Muscle layer of colon (tissue), 2 donors: ENCODE measurements around the gene PLCH1.

Experiments
- H3K27ac ChIP-seq: one replicate; pipeline ENCODE4 v1.7.0; 2013; ENCODE audit warnings: low read depth, mild to moderate bottlenecking, low read length, moderate library complexity
- H3K27me3 ChIP-seq, 2 donors: one replicate each; pipeline ENCODE4 v1.7.0; 2013; ENCODE audit warnings: low read length in 2 of 2, mild to moderate bottlenecking in 2 of 2; ENCODE audit not compliant: insufficient read depth in 2 of 2, control insufficient read depth in 1 of 2
- H3K36me3 ChIP-seq: one replicate; pipeline ENCODE4 v1.7.0; 2013; ENCODE audit warnings: mild to moderate bottlenecking, low read length; ENCODE audit not compliant: insufficient read depth
- H3K4me1 ChIP-seq: one replicate; pipeline ENCODE4 v1.7.0; 2013; ENCODE audit warnings: mild to moderate bottlenecking, low read length; ENCODE audit not compliant: insufficient read depth
- H3K4me3 ChIP-seq, 2 donors: one replicate each; pipeline ENCODE4 v1.7.0; 2013; ENCODE audit warnings: low read length in 2 of 2, low read depth in 1 of 2, mild to moderate bottlenecking in 1 of 2, moderate library complexity in 1 of 2
- H3K9ac ChIP-seq: one replicate; pipeline ENCODE4 v1.7.0; 2013; ENCODE audit warnings: low read length
- H3K9me3 ChIP-seq: one replicate; pipeline ENCODE4 v1.7.0; 2013; ENCODE audit warnings: mild to moderate bottlenecking, low read length
- donor health status: abdominal sarcoma.
- donor health status: Adenocarcinoma of cecum.

Gene PLCH1

GRCh38 chr3:155516439-155516838 lies 228.4 kb downstream of the PLCH1 start:
- no peak overlapping the region for H3K4me3 ChIP-seq
- H3K27ac ChIP-seq: no peak overlapping the region
- no peaks in the 10 kb centered on the region for H3K4me1 ChIP-seq
- H3K27me3 ChIP-seq: no peaks in the 10 kb centered on the region
- no peaks in the 10 kb centered on the region for H3K9me3 ChIP-seq
- H3K36me3 ChIP-seq: no peaks in the 10 kb centered on the region
- no peak overlapping the region for H3K9ac ChIP-seq

- Histone ChIP-seq H3K4me3 (no peak overlapping the region), H3K27me3 (no peaks in the 10 kb centered on the region), H3K4me1 (no peaks in the 10 kb centered on the region), H3K9me3 (no peaks in the 10 kb centered on the region), H3K27ac (no peak overlapping the region), H3K9ac (no peak overlapping the region), H3K36me3 (no peaks in the 10 kb centered on the region)
Measured at GRCh38 chr3:155512867-155513261, 232.0 kb downstream of the PLCH1 start.

GRCh38 chr3:155512175-155512866 lies 232.6 kb downstream of the PLCH1 start:
- no peak overlapping the region for H3K9ac ChIP-seq
- no peaks in the 10 kb centered on the region for H3K36me3 ChIP-seq
- H3K4me3 ChIP-seq: no peak overlapping the region
- no peaks in the 10 kb centered on the region for H3K4me1 ChIP-seq
- no peaks in the 10 kb centered on the region for H3K27me3 ChIP-seq
- H3K27ac ChIP-seq: no peak overlapping the region
- no peaks in the 10 kb centered on the region for H3K9me3 ChIP-seq

GRCh38 chr3:155504682-155505081 lies 240.2 kb downstream of the PLCH1 start:
- no peaks in the 10 kb centered on the region for H3K4me1 ChIP-seq
- H3K9ac ChIP-seq: no peak overlapping the region
- H3K4me3 ChIP-seq: no peak overlapping the region
- H3K27ac ChIP-seq: no peak overlapping the region
- H3K9me3 ChIP-seq: no peaks in the 10 kb centered on the region
- no peaks in the 10 kb centered on the region for H3K27me3 ChIP-seq
- no peaks in the 10 kb centered on the region for H3K36me3 ChIP-seq

GRCh38 chr3:155502630-155503029 lies 242.2 kb downstream of the PLCH1 start:
- Histone ChIP-seq H3K9ac (no peak overlapping the region), H3K27me3 (no peaks in the 10 kb centered on the region), H3K9me3 (no peaks in the 10 kb centered on the region), H3K36me3 (no peaks in the 10 kb centered on the region), H3K4me3 (no peak overlapping the region), H3K4me1 (no peaks in the 10 kb centered on the region), H3K27ac (no peak overlapping the region)

- Histone ChIP-seq H3K9me3 (no peaks in the 10 kb centered on the region), H3K4me3 (no peak overlapping the region), H3K36me3 (no peaks in the 10 kb centered on the region), H3K27ac (no peak overlapping the region), H3K27me3 (no peaks in the 10 kb centered on the region), H3K4me1 (no peaks in the 10 kb centered on the region), H3K9ac (no peak overlapping the region)
Measured at GRCh38 chr3:155500194-155500818, 244.6 kb downstream of the PLCH1 start.

- Histone ChIP-seq H3K36me3 (no peaks in the 10 kb centered on the region), H3K9ac (no peak overlapping the region), H3K4me3 (no peak overlapping the region), H3K27me3 (no peaks in the 10 kb centered on the region), H3K4me1 (no peaks in the 10 kb centered on the region), H3K27ac (no peak overlapping the region), H3K9me3 (no peaks in the 10 kb centered on the region)
Measured at GRCh38 chr3:155497930-155498647, 246.8 kb downstream of the PLCH1 start.

- no peaks in the 10 kb centered on the region for H3K9me3 ChIP-seq
Measured at GRCh38 chr3:155496206-155496605, 248.7 kb downstream of the PLCH1 start.

GRCh38 chr3:155495387-155495786 lies 249.5 kb downstream of the PLCH1 start:
- Histone ChIP-seq H3K9me3 (no peaks in the 10 kb centered on the region), H3K27ac (no peak overlapping the region), H3K4me3 (no peak overlapping the region)

More at GRCh38 chr3:155496206-155496605, 248.7 kb downstream of the PLCH1 start:
- Histone ChIP-seq H3K4me3 (no peak overlapping the region), H3K27me3 (no peaks in the 10 kb centered on the region), H3K27ac (no peak overlapping the region), H3K4me1 (no peaks in the 10 kb centered on the region), H3K36me3 (no peaks in the 10 kb centered on the region), H3K9ac (no peak overlapping the region)

GRCh38 chr3:155494332-155494731 lies 250.5 kb downstream of the PLCH1 start:
- no peak overlapping the region for H3K4me3 ChIP-seq
- no peaks in the 10 kb centered on the region for H3K27me3 ChIP-seq
- H3K4me1 ChIP-seq: no peaks in the 10 kb centered on the region
- no peak overlapping the region for H3K9ac ChIP-seq
- H3K9me3 ChIP-seq: no peaks in the 10 kb centered on the region
- no peaks in the 10 kb centered on the region for H3K36me3 ChIP-seq
- no peak overlapping the region for H3K27ac ChIP-seq

More at GRCh38 chr3:155495387-155495786, 249.5 kb downstream of the PLCH1 start:
- Histone ChIP-seq H3K36me3 (no peaks in the 10 kb centered on the region), H3K4me1 (no peaks in the 10 kb centered on the region), H3K9ac (no peak overlapping the region), H3K27me3 (no peaks in the 10 kb centered on the region)

GRCh38 chr3:155492841-155493240 lies 252.0 kb downstream of the PLCH1 start:
- Histone ChIP-seq H3K27me3 (no peaks in the 10 kb centered on the region), H3K36me3 (no peaks in the 10 kb centered on the region), H3K9ac (no peak overlapping the region), H3K9me3 (no peaks in the 10 kb centered on the region), H3K4me1 (no peaks in the 10 kb centered on the region), H3K4me3 (no peak overlapping the region), H3K27ac (no peak overlapping the region)
